Stimulated activated CD8-positive, alpha-beta memory T cell treated with anti-CD3 and anti-CD28 coated beads, Interleukin-4, amount 100 ng/mL, for 4 hours (primary cell): ENCODE results near the gene PDCD5.

Source experiments
- DNase-seq, 2 donors: peaks; one replicate each; pipeline ENCODE4 v3.0.0-alpha.2; 2020; ENCODE audit warnings: low read depth in 2 of 2, low spot score in 1 of 2

The PDCD5 gene

DNA sequence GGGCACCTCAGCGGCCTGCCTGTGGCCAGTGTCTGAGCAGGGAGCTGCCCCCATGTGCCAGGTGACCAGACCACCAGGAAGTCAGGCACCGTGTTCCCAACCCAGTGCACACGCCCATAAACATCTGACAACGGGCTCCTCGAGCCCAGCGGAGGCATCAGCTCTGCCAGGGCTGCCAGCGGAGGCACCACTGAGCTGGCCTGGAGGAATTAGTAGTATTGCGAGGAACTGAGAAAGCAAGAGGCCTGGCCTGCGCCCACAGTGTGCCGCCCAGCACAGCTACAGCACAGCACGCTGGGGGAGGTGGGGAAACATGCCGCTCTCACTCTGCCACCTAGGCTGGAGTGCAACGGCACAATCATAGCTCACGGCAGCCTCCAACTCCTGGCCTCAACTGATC, 49.3 kb downstream of the PDCD5 start:
- DNase-seq, result no peak

DNA sequence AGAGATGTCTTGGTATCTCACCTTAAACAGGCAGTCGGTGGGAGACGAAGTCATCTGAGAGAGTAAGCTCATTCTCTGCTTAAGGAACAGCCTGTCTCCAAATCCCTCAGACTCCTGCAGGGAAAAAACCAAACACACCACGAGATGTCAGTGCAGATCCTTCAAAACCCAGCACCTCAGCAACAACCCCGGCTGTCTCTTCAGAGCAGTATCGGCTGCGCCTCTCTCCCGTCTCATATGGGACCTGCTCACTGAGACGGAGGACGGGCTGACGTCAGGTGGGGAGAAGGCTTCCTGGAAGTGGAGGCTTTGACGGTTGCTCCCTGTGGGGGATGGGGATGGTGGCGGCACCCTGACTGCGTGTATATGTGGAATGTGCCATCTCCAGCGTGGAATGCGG, 50.4 kb downstream of the PDCD5 start:
- DNase-seq, result no peak
